ENCODE results near the gene AHR.

Gene AHR

GRCh38 chr7:17312641-17313040 is 14.2 kb downstream of the AHR start:
- no peak overlapping the region for H3K4me3 Mint-ChIP-seq
- no peak for DNase-seq
- ATAC-seq (replicated peaks), result no peak
- no peaks in the 10 kb centered on the region for H3K27me3 Mint-ChIP-seq
- peaks cover 4 to 5% of the 10 kb centered on the region in 2 donors for H3K4me1 Mint-ChIP-seq
- no peaks in the 10 kb centered on the region for H3K9me3 Mint-ChIP-seq
- no peak overlapping the region for H3K27ac Mint-ChIP-seq
- H3K36me3 Mint-ChIP-seq, result peaks cover 8 to 26% of the 10 kb centered on the region in 2 donors

GRCh38 chr7:17313194-17313593 is 14.7 kb downstream of the AHR start:
- Mint-ChIP-seq H3K27ac (no peak overlapping the region), H3K36me3 (peaks cover 8 to 31% of the 10 kb centered on the region in 2 donors), H3K9me3 (no peaks in the 10 kb centered on the region), H3K4me1 (peaks cover 4 to 5% of the 10 kb centered on the region in 2 donors), H3K4me3 (no peak overlapping the region), H3K27me3 (no peaks in the 10 kb centered on the region)
- DNase-seq (no peak), ATAC-seq (replicated peaks) (no peak)

- Mint-ChIP-seq H3K36me3 (peaks cover 6 to 37% of the 10 kb centered on the region in 2 donors), H3K27me3 (no peaks in the 10 kb centered on the region), H3K4me1 (peaks cover 7 to 23% of the 10 kb centered on the region in 2 donors), H3K4me3 (no peak overlapping the region), H3K27ac (no peak overlapping the region), H3K9me3 (no peaks in the 10 kb centered on the region)
- ATAC-seq (replicated peaks) (no peak), DNase-seq (no peak)
Measured at GRCh38 chr7:17315974-17316373, 17.5 kb downstream of the AHR start.

GRCh38 chr7:17318146-17318545 is 19.7 kb downstream of the AHR start:
- Mint-ChIP-seq H3K27me3 (no peaks in the 10 kb centered on the region), H3K9me3 (no peaks in the 10 kb centered on the region), H3K4me1 (peaks cover 7 to 23% of the 10 kb centered on the region in 2 donors), H3K36me3 (peaks cover 3 to 27% of the 10 kb centered on the region in 2 donors), H3K4me3 (no peak overlapping the region), H3K27ac (no peak overlapping the region)
- DNase-seq, result no peak
- ATAC-seq (replicated peaks), result no peak

GRCh38 chr7:17319164-17320101 is 21.0 kb downstream of the AHR start:
- no peaks in the 10 kb centered on the region for H3K9me3 Mint-ChIP-seq
- H3K4me3 Mint-ChIP-seq, result no peak overlapping the region
- DNase-seq (no peak), ATAC-seq (replicated peaks) (peak in 1 of 2 donors; percentile 31)
- H3K4me1 Mint-ChIP-seq, result peaks cover 7 to 23% of the 10 kb centered on the region in 2 donors
- H3K27ac Mint-ChIP-seq, result no peak overlapping the region
- H3K36me3 Mint-ChIP-seq, result peaks cover 3 to 25% of the 10 kb centered on the region in 2 donors
- H3K27me3 Mint-ChIP-seq, result no peaks in the 10 kb centered on the region

- Mint-ChIP-seq H3K27ac (no peak overlapping the region), H3K9me3 (no peaks in the 10 kb centered on the region), H3K4me3 (no peak overlapping the region), H3K36me3 (peaks cover 3 to 25% of the 10 kb centered on the region in 2 donors), H3K27me3 (no peaks in the 10 kb centered on the region), H3K4me1 (peaks cover 7 to 23% of the 10 kb centered on the region in 2 donors)
- no peak for DNase-seq
- ATAC-seq (replicated peaks), result no peak
Measured at GRCh38 chr7:17320102-17320497, 21.6 kb downstream of the AHR start.

GRCh38 chr7:17320657-17321056 is 22.2 kb downstream of the AHR start:
- ATAC-seq (replicated peaks) (no peak), DNase-seq (no peak)
- Mint-ChIP-seq H3K4me3 (no peak overlapping the region), H3K36me3 (peaks cover 8 to 30% of the 10 kb centered on the region in 2 donors), H3K4me1 (peaks cover 7 to 23% of the 10 kb centered on the region in 2 donors), H3K9me3 (no peaks in the 10 kb centered on the region), H3K27ac (no peak overlapping the region), H3K27me3 (no peaks in the 10 kb centered on the region)

- peaks cover 13 to 19% of the 10 kb centered on the region in 2 donors for H3K36me3 Mint-ChIP-seq
- H3K4me1 Mint-ChIP-seq, result no peaks in the 10 kb centered on the region
- H3K4me3 Mint-ChIP-seq, result no peak overlapping the region
- DNase-seq, result no peak
- no peaks in the 10 kb centered on the region for H3K9me3 Mint-ChIP-seq
- ATAC-seq (replicated peaks), result no peak
- H3K27ac Mint-ChIP-seq, result no peak overlapping the region
- H3K27me3 Mint-ChIP-seq, result no peaks in the 10 kb centered on the region
Measured at GRCh38 chr7:17325364-17325763, 26.9 kb downstream of the AHR start.

GRCh38 chr7:17326378-17326777 is 27.9 kb downstream of the AHR start:
- no peak overlapping the region for H3K4me3 Mint-ChIP-seq
- H3K4me1 Mint-ChIP-seq, result no peaks in the 10 kb centered on the region
- DNase-seq (no peak), ATAC-seq (replicated peaks) (no peak)
- no peaks in the 10 kb centered on the region for H3K27me3 Mint-ChIP-seq
- peaks cover 14 to 21% of the 10 kb centered on the region in 2 donors for H3K36me3 Mint-ChIP-seq
- no peaks in the 10 kb centered on the region for H3K9me3 Mint-ChIP-seq
- no peak overlapping the region for H3K27ac Mint-ChIP-seq

- H3K36me3 Mint-ChIP-seq, result peaks cover 19 to 26% of the 10 kb centered on the region in 2 donors
- H3K4me3 Mint-ChIP-seq, result no peak overlapping the region
- H3K27ac Mint-ChIP-seq, result no peak overlapping the region
- DNase-seq (no peak), ATAC-seq (replicated peaks) (no peak)
- no peaks in the 10 kb centered on the region for H3K4me1 Mint-ChIP-seq
- no peaks in the 10 kb centered on the region for H3K9me3 Mint-ChIP-seq
- no peaks in the 10 kb centered on the region for H3K27me3 Mint-ChIP-seq
Measured at GRCh38 chr7:17328641-17329040, 30.2 kb downstream of the AHR start.

- Mint-ChIP-seq H3K36me3 (peaks cover 19 to 26% of the 10 kb centered on the region in 2 donors), H3K4me1 (no peaks in the 10 kb centered on the region), H3K27me3 (no peaks in the 10 kb centered on the region), H3K4me3 (no peak overlapping the region), H3K27ac (no peak overlapping the region), H3K9me3 (no peaks in the 10 kb centered on the region)
- ATAC-seq (replicated peaks) (no peak), DNase-seq (no peak)
Measured at GRCh38 chr7:17329440-17329839, 31.0 kb downstream of the AHR start.

- DNase-seq (no peak), ATAC-seq (replicated peaks) (no peak)
- peaks cover 0 to 5% of the 10 kb centered on the region in 2 donors for H3K4me1 Mint-ChIP-seq
- H3K27me3 Mint-ChIP-seq, result no peaks in the 10 kb centered on the region
- H3K9me3 Mint-ChIP-seq, result no peaks in the 10 kb centered on the region
- no peak overlapping the region for H3K4me3 Mint-ChIP-seq
- H3K27ac Mint-ChIP-seq, result no peak overlapping the region
- peaks cover 22 to 29% of the 10 kb centered on the region in 2 donors for H3K36me3 Mint-ChIP-seq
Measured at GRCh38 chr7:17331891-17332501, 33.5 kb downstream of the AHR start.

- ATAC-seq (replicated peaks) (no peak), DNase-seq (no peak)
- Mint-ChIP-seq H3K27me3 (no peaks in the 10 kb centered on the region), H3K27ac (no peak overlapping the region), H3K36me3 (peaks cover 23 to 30% of the 10 kb centered on the region in 2 donors), H3K4me3 (no peak overlapping the region), H3K4me1 (peaks cover 0 to 5% of the 10 kb centered on the region in 2 donors), H3K9me3 (no peaks in the 10 kb centered on the region)
Measured at GRCh38 chr7:17333221-17333620, 34.8 kb downstream of the AHR start.

- no peak for DNase-seq
- ATAC-seq (replicated peaks), result no peak
- peaks cover 0 to 5% of the 10 kb centered on the region in 2 donors for H3K4me1 Mint-ChIP-seq
- peak overlapping the region; percentile 17 for H3K27ac Mint-ChIP-seq
- no peak overlapping the region for H3K4me3 Mint-ChIP-seq
- peaks cover 29 to 30% of the 10 kb centered on the region in 2 donors for H3K36me3 Mint-ChIP-seq
- H3K9me3 Mint-ChIP-seq, result no peaks in the 10 kb centered on the region
- H3K27me3 Mint-ChIP-seq, result no peaks in the 10 kb centered on the region
Measured at GRCh38 chr7:17336168-17336567, 37.7 kb downstream of the AHR start.

- H3K4me1 Mint-ChIP-seq, result peaks cover 0 to 5% of the 10 kb centered on the region in 2 donors
- no peak overlapping the region for H3K27ac Mint-ChIP-seq
- no peak overlapping the region for H3K4me3 Mint-ChIP-seq
- no peaks in the 10 kb centered on the region for H3K27me3 Mint-ChIP-seq
- DNase-seq, result no peak
- no peaks in the 10 kb centered on the region for H3K9me3 Mint-ChIP-seq
- H3K36me3 Mint-ChIP-seq, result peaks cover 28 to 29% of the 10 kb centered on the region in 2 donors
- no peak for ATAC-seq (replicated peaks)
Measured at GRCh38 chr7:17339139-17339538, 40.7 kb downstream of the AHR start.
